HepG2 (cell line): Measurements from ENCODE around the gene SIN3A. TPM values are rescaled to one million over a fixed set of nuclear protein-coding genes. Genes with fewer than 3 reads are reported as not detected.

Experiments used
- DMAP1 ChIP-seq: IDR thresholded peaks from 2 replicates; pipeline ENCODE4 v1.6.1; 2016
- GABPA ChIP-seq, 2 experiments: IDR thresholded peaks; 2 replicates each; pipeline ENCODE4 v1.6.1; 2011 to 2016; ENCODE audit warnings: low read depth in 2 of 2, low read length in 1 of 2, missing biosample characterization in 1 of 2, missing genetic modification characterization in 1 of 2
- GMEB1 ChIP-seq: sonication (generic); formaldehyde crosslinking; IDR thresholded peaks from 2 replicates; pipeline ENCODE4 v1.5.1; 2020; ENCODE audit warnings: missing genetic modification reagents, mild to moderate bottlenecking, borderline replicate concordance
- HCFC1 ChIP-seq: fragments of 150-350 bp; IDR thresholded peaks from 2 replicates; pipeline ENCODE4 v1.6.1; 2014; ENCODE audit warnings: low read depth, low read length
- IRX3 ChIP-seq: sonication (generic); formaldehyde crosslinking; IDR thresholded peaks from 2 replicates; pipeline ENCODE4 v1.8.1; 2023; ENCODE audit warnings: mild to moderate bottlenecking, low read depth, missing genetic modification reagents, borderline replicate concordance
- MXD1 ChIP-seq: sonication (generic); formaldehyde crosslinking; IDR thresholded peaks from 2 replicates; pipeline ENCODE4 v1.4.0; 2020; ENCODE audit warnings: mild to moderate bottlenecking, missing genetic modification reagents
- MYNN ChIP-seq: sonication (generic); formaldehyde crosslinking; IDR thresholded peaks from 2 replicates; pipeline ENCODE4 v1.4.0; 2020; ENCODE audit warnings: mild to moderate bottlenecking, low read depth, missing genetic modification reagents
- PHF20 ChIP-seq: sonication (generic); formaldehyde crosslinking; IDR thresholded peaks from 2 replicates; pipeline ENCODE4 v1.5.0; 2020; ENCODE audit warnings: mild to moderate bottlenecking, missing genetic modification reagents
- PITX1 ChIP-seq: sonication (generic); formaldehyde crosslinking; IDR thresholded peaks from 2 replicates; pipeline ENCODE4 v1.5.1; 2020; ENCODE audit warnings: mild to moderate bottlenecking, missing genetic modification reagents
- POLR2A ChIP-seq, 2 experiments: IDR thresholded peaks; 2 replicates each; pipeline ENCODE4 v1.6.1; 2011; ENCODE audit warnings: low read depth in 2 of 2, low read length in 2 of 2, mild to moderate bottlenecking in 1 of 2, moderate library complexity in 1 of 2; ENCODE audit not compliant: insufficient read depth in 1 of 2
- SNAPC2 ChIP-seq: sonication (generic); formaldehyde crosslinking; IDR thresholded peaks from 2 replicates; pipeline ENCODE4 v1.8.1; 2022; ENCODE audit warnings: mild to moderate bottlenecking, missing genetic modification reagents
- SRSF4 ChIP-seq: fragments of 200-400 bp; formaldehyde crosslinking; IDR thresholded peaks from one replicate; pipeline ENCODE4 v1.6.1; 2018; ENCODE audit warnings: mild to moderate bottlenecking, low read depth, low read length, moderate library complexity; ENCODE audit not compliant: poor library complexity, severe bottlenecking
- SSRP1 ChIP-seq: IDR thresholded peaks from 2 replicates; pipeline ENCODE4 v1.6.1; 2016; ENCODE audit warnings: control low read depth
- SYNCRIP ChIP-seq: fragments of 200-400 bp; formaldehyde crosslinking; IDR thresholded peaks from 2 replicates; pipeline ENCODE4 v1.6.1; 2018; ENCODE audit warnings: mild to moderate bottlenecking, low read depth, low read length; ENCODE audit not compliant: insufficient read depth
- ZBTB37 ChIP-seq: sonication (generic); formaldehyde crosslinking; IDR thresholded peaks from 2 replicates; pipeline ENCODE4 v1.4.0; 2020; ENCODE audit warnings: mild to moderate bottlenecking, missing genetic modification reagents
- ZFY ChIP-seq: sonication (generic); formaldehyde crosslinking; IDR thresholded peaks from 2 replicates; pipeline ENCODE4 v1.4.0; 2020; ENCODE audit warnings: missing genetic modification reagents
- ZIK1 ChIP-seq: sonication (generic); formaldehyde crosslinking; IDR thresholded peaks from 2 replicates; pipeline ENCODE4 v1.5.0; 2020; ENCODE audit warnings: mild to moderate bottlenecking, low read depth, missing genetic modification reagents, borderline replicate concordance
- ZNF337 ChIP-seq: sonication (generic); formaldehyde crosslinking; IDR thresholded peaks from 2 replicates; pipeline ENCODE4 v1.5.1; 2020; ENCODE audit warnings: missing genetic modification reagents, low read depth, mild to moderate bottlenecking, borderline replicate concordance
- ZSCAN5A ChIP-seq: sonication (generic); formaldehyde crosslinking; IDR thresholded peaks from 2 replicates; pipeline ENCODE4 v1.8.0; 2022; ENCODE audit warnings: mild to moderate bottlenecking, missing genetic modification reagents, borderline replicate concordance
- ZXDC ChIP-seq: sonication (generic); formaldehyde crosslinking; IDR thresholded peaks from 2 replicates; pipeline ENCODE4 v1.5.0; 2020; ENCODE audit warnings: mild to moderate bottlenecking, missing genetic modification reagents
- polyA plus RNA-seq, 8 experiments: library from polyadenylated mRNA; depleted of rRNA in 3 of 8; stranded (reverse) in 7 of 8; unstranded in 1 of 8; fragments of >200 nt; fragmentation: Illumina TruSeq in 4 of 8; extraction: Trizol in 4 of 8; gene quantifications; 2 replicates each; pipeline versions ENCODE4 v1.2.1 to v1.2.3, GENCODE V29; 2011 to 2016; ENCODE audit warnings: low read depth in 4 of 8, missing spikeins in 1 of 8, mixed read lengths in 1 of 8; ENCODE audit not compliant: insufficient read depth in 1 of 8
- total RNA-seq, 5 experiments: library from RNA; depleted of rRNA; stranded (reverse); fragments of >200 nt; fragmentation: Illumina TruSeq; extraction: Trizol; gene quantifications; 2 replicates each; pipeline ENCODE4 v1.2.3, GENCODE V29; 2016; ENCODE audit warnings: low read depth in 1 of 5

The SIN3A gene
- total and polyA plus RNA-seq, 2 of the 13 experiments (the other 11 are each of a cell fraction or from before 2014, with no cell fraction given), result 16.1 to 28.1 TPM

- TF ChIP-seq SRSF4 (no peak), SNAPC2 (CRISPR knock-in tag) (peak; percentile 76; the same call in 1 of the 2 replicates), PHF20 (CRISPR knock-in tag) (0 out of 2 replicates have a peak, but pooled peaks have one; percentile 28), IRX3 (CRISPR knock-in tag) (0 out of 2 replicates have a peak, but pooled peaks have one; percentile 23), ZIK1 (CRISPR knock-in tag) (no peak), ZSCAN5A (CRISPR knock-in tag) (0 out of 2 replicates have a peak, but pooled peaks have one; percentile 21), POLR2A (IDR thresholded peaks at IDR 0.05; ENCODE audit: insufficient read depth in 1 of 2, low read depth in 2 of 2, low read length in 2 of 2) (peak in 1 of 2 experiments; percentile 48; a peak in 1 of 4 replicates), ZXDC (CRISPR knock-in tag) (peak; percentile 91), ZBTB37 (CRISPR knock-in tag) (no peak), MYNN (CRISPR knock-in tag) (no peak), PITX1 (peak; percentile 39; the same call in 1 of the 2 replicates), DMAP1 (CRISPR knock-in tag) (peak; percentile 58; the same call in 1 of the 2 replicates), HCFC1 (no peak), SSRP1 (CRISPR knock-in tag) (0 out of 2 replicates have a peak, but pooled peaks have one; percentile 61), GMEB1 (CRISPR knock-in tag) (0 out of 2 replicates have a peak, but pooled peaks have one; percentile 29), GABPA (IDR thresholded peaks at IDR 0.05; ENCODE audit: low read depth, low read length) (no peak), GABPA (CRISPR knock-in tag; IDR thresholded peaks at IDR 0.05; ENCODE audit: low read depth) (peak; percentile 58), MXD1 (peak; percentile 49; the same call in 1 of the 2 replicates), SYNCRIP (no peak), ZNF337 (CRISPR knock-in tag) (peak; percentile 22; the same call in 1 of the 2 replicates), ZFY (peak; percentile 36; the same call in 1 of the 2 replicates)
These were observed 936 bp downstream of the SIN3A start (continued) for GRCh38 chr15:75450307-75451201.
